Smooth muscle cell (in vitro differentiated cells): Measurements from ENCODE around the gene CTTNBP2. TPM values are rescaled to one million over a fixed set of nuclear protein-coding genes. Genes with fewer than 3 reads are reported as not detected.
A peak's percentile ranks its signal among the peaks of the same experiment; 100 is the strongest.

Experiments
- DNase-seq: peaks from one replicate; lab custom pipeline; 2025; ENCODE audit not compliant: unreplicated experiment; lab: John Stamatoyannopoulos, UW
- H2AFZ ChIP-seq: fragments of 200-600 bp; sonication (generic); 2 replicates; pipeline ENCODE4 v1.6.0; 2016; ENCODE audit warnings: antibody characterized with exemption, low read depth, mild to moderate bottlenecking
- H3F3A ChIP-seq: fragments of 200-600 bp; sonication (generic); 2 replicates; pipeline ENCODE4 v1.6.0; 2017; ENCODE audit warnings: antibody characterized with exemption, low read depth
- H3K27ac ChIP-seq: fragments of 200-600 bp; sonication (generic); 2 replicates; pipeline ENCODE4 v1.5.1; 2016; ENCODE audit warnings: low read depth, mild to moderate bottlenecking
- H3K27me3 ChIP-seq: fragments of 200-600 bp; sonication (generic); 2 replicates; pipeline ENCODE4 v1.6.1; 2016; ENCODE audit warnings: low read depth, mild to moderate bottlenecking
- H3K36me3 ChIP-seq: fragments of 200-600 bp; sonication (generic); 2 replicates; pipeline ENCODE4 v1.5.1; 2016; ENCODE audit warnings: low read depth
- H3K4me1 ChIP-seq: fragments of 200-600 bp; sonication (generic); 2 replicates; pipeline ENCODE4 v1.5.1; 2016; ENCODE audit warnings: low read depth
- H3K4me2 ChIP-seq: fragments of 200-600 bp; sonication (generic); 2 replicates; pipeline ENCODE4 v1.6.0; 2016; ENCODE audit warnings: mild to moderate bottlenecking
- H3K4me3 ChIP-seq: fragments of 200-600 bp; sonication (generic); 2 replicates; pipeline ENCODE4 v1.5.1; 2016; ENCODE audit warnings: mild to moderate bottlenecking
- H3K79me2 ChIP-seq: fragments of 200-600 bp; sonication (generic); 2 replicates; pipeline ENCODE4 v1.6.0; 2016; ENCODE audit warnings: low read depth, mild to moderate bottlenecking
- H3K9ac ChIP-seq: fragments of 200-600 bp; sonication (generic); 2 replicates; pipeline ENCODE4 v1.6.0; 2016; ENCODE audit warnings: low read depth
- H3K9me3 ChIP-seq: fragments of 200-600 bp; sonication (generic); replicated peaks from 2 replicates; pipeline ENCODE4 v1.5.1; 2016; ENCODE audit warnings: low read depth
- H4K20me1 ChIP-seq: fragments of 200-600 bp; sonication (generic); 2 replicates; pipeline ENCODE4 v1.6.0; 2016; ENCODE audit warnings: low read depth
- CTCF ChIP-seq: fragments of 200-600 bp; sonication (generic); IDR thresholded peaks from 2 replicates; pipeline ENCODE4 v1.5.1; 2017; ENCODE audit warnings: borderline replicate concordance, mild to moderate bottlenecking, antibody characterized with exemption; ENCODE audit not compliant: insufficient read depth, poor library complexity, severe bottlenecking
- WGBS: methylation state at CpG from one replicate; pipeline ENCODE4 v1.1.7; 2016; ENCODE audit warnings: low lambda C conversion rate; 5-methylcytosine and 5-hydroxymethylcytosine counted together
- polyA plus RNA-seq: library from polyadenylated mRNA; unstranded; fragments of >200 nt; fragmentation: Nextera tagmentation; extraction: Ambion mirVana; gene quantifications from 2 replicates; pipeline ENCODE4 v1.2.1, GENCODE V29; 2016
- total RNA-seq: library from RNA; depleted of rRNA; stranded (reverse); fragments of >200 nt; gene quantifications from 2 replicates; pipeline ENCODE4 v1.2.3, GENCODE V29; 2014

CTTNBP2 gene
- total and polyA plus RNA-seq, 2 experiments from 2014 or later: 4.8 to 42.3 TPM

- no peaks in the 10 kb centered on the region for H3F3A ChIP-seq
- no peak overlapping the region for H3K4me2 ChIP-seq
- no peaks in the 10 kb centered on the region for H3K36me3 ChIP-seq
- H3K27me3 ChIP-seq: no peaks in the 10 kb centered on the region
- no peaks in the 10 kb centered on the region for H3K79me2 ChIP-seq
- no peak overlapping the region for H2AFZ ChIP-seq
- no peak overlapping the region for H3K9ac ChIP-seq
- no peaks in the 10 kb centered on the region for H3K9me3 ChIP-seq
- no peak overlapping the region for H3K4me3 ChIP-seq
- H3K27ac ChIP-seq: no peak overlapping the region
- no peak for TF ChIP-seq CTCF
- no peak for DNase-seq
- H3K4me1 ChIP-seq: no peaks in the 10 kb centered on the region
- H4K20me1 ChIP-seq: no peaks in the 10 kb centered on the region
- WGBS: 81% methylated on average over 4 of the region's 4 CpGs
These were observed 134.2 kb downstream of the CTTNBP2 start for GRCh38 chr7:117739085-117739484.

GRCh38 chr7:117737926-117738325 is 135.3 kb downstream of the CTTNBP2 start:
- Histone ChIP-seq H3K79me2 (no peaks in the 10 kb centered on the region), H2AFZ (no peak overlapping the region), H3K27me3 (no peaks in the 10 kb centered on the region), H3F3A (no peaks in the 10 kb centered on the region), H3K9me3 (no peaks in the 10 kb centered on the region), H3K4me2 (no peak overlapping the region), H3K4me1 (no peaks in the 10 kb centered on the region), H3K9ac (no peak overlapping the region), H3K27ac (no peak overlapping the region), H3K36me3 (no peaks in the 10 kb centered on the region), H3K4me3 (no peak overlapping the region), H4K20me1 (no peaks in the 10 kb centered on the region)
- 94% methylated on average over 9 of the region's 9 CpGs for WGBS
- DNase-seq: no peak
- TF ChIP-seq CTCF: no peak

- Histone ChIP-seq H3K9ac (no peak overlapping the region), H2AFZ (peak overlapping the region; percentile 60), H3K4me2 (no peak overlapping the region), H3K79me2 (no peaks in the 10 kb centered on the region), H3F3A (peaks cover 2% of the 10 kb centered on the region), H3K4me1 (peaks cover 7% of the 10 kb centered on the region), H3K27ac (no peak overlapping the region), H3K4me3 (no peak overlapping the region), H3K27me3 (no peaks in the 10 kb centered on the region), H3K36me3 (no peaks in the 10 kb centered on the region), H4K20me1 (no peaks in the 10 kb centered on the region), H3K9me3 (no peaks in the 10 kb centered on the region)
- no peak for DNase-seq
- TF ChIP-seq CTCF: no peak
- 37% methylated on average over 6 of the region's 6 CpGs for WGBS
These were observed 141.8 kb downstream of the CTTNBP2 start for GRCh38 chr7:117731455-117731854.

- no peaks in the 10 kb centered on the region for H4K20me1 ChIP-seq
- no peak overlapping the region for H2AFZ ChIP-seq
- TF ChIP-seq CTCF: no peak
- H3K9me3 ChIP-seq: no peaks in the 10 kb centered on the region
- no peaks in the 10 kb centered on the region for H3K36me3 ChIP-seq
- H3K4me3 ChIP-seq: no peak overlapping the region
- 94% methylated on average over 3 of the region's 3 CpGs for WGBS
- H3K4me2 ChIP-seq: no peak overlapping the region
- H3K4me1 ChIP-seq: peaks cover 7% of the 10 kb centered on the region
- no peak overlapping the region for H3K27ac ChIP-seq
- no peaks in the 10 kb centered on the region for H3K27me3 ChIP-seq
- no peak for DNase-seq
- peaks cover 2% of the 10 kb centered on the region for H3F3A ChIP-seq
- no peak overlapping the region for H3K9ac ChIP-seq
- no peaks in the 10 kb centered on the region for H3K79me2 ChIP-seq
These were observed 142.9 kb downstream of the CTTNBP2 start for GRCh38 chr7:117730390-117730789.
